H1 (cell line): ENCODE data around the gene DPP10. TPM values are rescaled to one million over a fixed set of nuclear protein-coding genes. Genes with fewer than 3 reads are reported as not detected.

ENCODE experiments used
- CTCF ChIA-PET: fragments of 300-600 bp; sonication (Branson Sonifier 250); formaldehyde crosslinking; loops from one replicate; lab custom pipeline; 2021; ENCODE audit not compliant: partially characterized antibody; lab: Charles Lee
- POLR2A ChIA-PET: fragments of 300-600 bp; sonication (Branson Sonifier 250); formaldehyde crosslinking; loops from one replicate; lab custom pipeline; 2021; ENCODE audit warnings: inconsistent platforms; ENCODE audit not compliant: partially characterized antibody; lab: Charles Lee
- DNase-seq, 2 experiments: peaks; one replicate each; pipeline versions ENCODE4 v3.0.0 to v3.0.0-alpha.2; 2010 to 2022; ENCODE audit warnings: low spot score in 2 of 2, low read depth in 1 of 2, mixed read lengths in 1 of 2
- FAIRE-seq: peaks from 2 replicates; lab custom pipeline; 2011; peaks lifted over from hg19 to GRCh38; lab: Jason Lieb, UNC
- H2AFZ ChIP-seq: 2 replicates; pipeline ENCODE4 v1.8.1; 2012; ENCODE audit warnings: low read length, inconsistent platforms
- H2AK5ac ChIP-seq: 2 replicates; pipeline ENCODE4 v1.6.1; 2013; ENCODE audit warnings: low read depth, low read length
- H2BK120ac ChIP-seq: replicated peaks from 2 replicates; pipeline ENCODE3; 2013; ENCODE audit warnings: low read depth, low read length, inconsistent platforms
- H2BK12ac ChIP-seq: 2 replicates; pipeline ENCODE4 v1.6.1; 2013; ENCODE audit warnings: low read depth, low read length
- H2BK15ac ChIP-seq: 2 replicates; pipeline ENCODE4 v1.6.1; 2013; ENCODE audit warnings: low read length
- H2BK20ac ChIP-seq: 2 replicates; pipeline ENCODE4 v1.6.1; 2013; ENCODE audit warnings: low read length
- H2BK5ac ChIP-seq: 2 replicates; pipeline ENCODE4 v1.6.1; 2013; ENCODE audit warnings: low read depth, low read length
- H3K14ac ChIP-seq: 2 replicates; pipeline ENCODE4 v1.6.1; 2013; ENCODE audit warnings: inconsistent platforms; ENCODE audit not compliant: insufficient read length
- H3K18ac ChIP-seq: 2 replicates; pipeline ENCODE4 v1.6.1; 2013; ENCODE audit warnings: low read length; ENCODE audit errors: extremely low read depth
- H3K23ac ChIP-seq: 2 replicates; pipeline ENCODE4 v1.6.1; 2013; ENCODE audit warnings: inconsistent platforms; ENCODE audit not compliant: insufficient read length
- H3K23me2 ChIP-seq: 2 replicates; pipeline ENCODE4 v1.6.1; 2013; ENCODE audit warnings: low read depth, low read length
- H3K27ac ChIP-seq: 2 replicates; pipeline ENCODE4 v1.6.1; 2011; ENCODE audit warnings: low read depth, low read length, inconsistent platforms
- H3K27me3 ChIP-seq, 4 experiments: replicated peaks in 1 of 4; 1 replicate in 1 of 4; 2 replicates in 3 of 4; pipeline versions ENCODE4 v1.6.1 to v1.8.1; 2011 to 2013; ENCODE audit warnings: low read length in 3 of 4, mild to moderate bottlenecking in 3 of 4, inconsistent platforms in 2 of 4, mixed read lengths in 2 of 4, moderate library complexity in 1 of 4; ENCODE audit not compliant: control insufficient read depth in 3 of 4, insufficient read depth in 3 of 4; ENCODE audit errors: extremely low read depth in 1 of 4
- H3K36me3 ChIP-seq, 4 experiments: 2 replicates each; pipeline versions ENCODE4 v1.6.1 to v1.8.1; 2011 to 2013; ENCODE audit warnings: mild to moderate bottlenecking in 4 of 4, low read length in 3 of 4, moderate library complexity in 2 of 4, control low read depth in 1 of 4, inconsistent platforms in 1 of 4; ENCODE audit not compliant: insufficient read depth in 4 of 4, control insufficient read depth in 2 of 4
- H3K4ac ChIP-seq: replicated peaks from 2 replicates; pipeline ENCODE3; 2013; ENCODE audit warnings: low read length, low read depth, mixed read lengths, inconsistent platforms; ENCODE audit not compliant: insufficient read length
- H3K4me1 ChIP-seq, 4 experiments: replicated peaks in 1 of 4; 1 replicate in 1 of 4; 2 replicates in 3 of 4; pipeline versions ENCODE4 v1.6.1 to v1.8.1; 2011 to 2013; ENCODE audit warnings: low read length in 3 of 4, inconsistent platforms in 2 of 4, mixed read lengths in 1 of 4; ENCODE audit not compliant: insufficient read depth in 4 of 4, control insufficient read depth in 3 of 4
- H3K4me2 ChIP-seq, 2 experiments: 2 replicates each; pipeline versions ENCODE4 v1.6.1 to v1.8.1; 2011 to 2013; ENCODE audit warnings: low read depth in 2 of 2, low read length in 2 of 2, control low read depth in 1 of 2, inconsistent platforms in 1 of 2, mild to moderate bottlenecking in 1 of 2; ENCODE audit not compliant: insufficient read depth in 1 of 2
- H3K4me3 ChIP-seq, 4 experiments: fragments of 200-600, 300-600 bp in 1 of 4; sonication (generic), shearing (Covaris generic), sonication (Bioruptor Twin) in 1 of 4; 2 replicates each; pipeline versions ENCODE4 v1.5.1 to v1.8.1; 2011 to 2016; ENCODE audit warnings: low read length in 4 of 4, low read depth in 3 of 4, control low read depth in 2 of 4, inconsistent platforms in 2 of 4, mild to moderate bottlenecking in 2 of 4, mixed read lengths in 1 of 4, moderate library complexity in 1 of 4; ENCODE audit not compliant: insufficient read depth in 2 of 4; ENCODE audit errors: extremely low read depth in 1 of 4
- H3K56ac ChIP-seq: replicated peaks from 2 replicates; pipeline ENCODE3; 2013; ENCODE audit warnings: low read depth, mild to moderate bottlenecking, mixed read lengths, low read length, inconsistent platforms; ENCODE audit not compliant: insufficient read length
- H3K79me1 ChIP-seq: 2 replicates; pipeline ENCODE4 v1.6.1; 2013; ENCODE audit warnings: low read depth, low read length, control low read depth
- H3K79me2 ChIP-seq, 2 experiments: 2 replicates each; pipeline versions ENCODE4 v1.6.1 to v1.8.1; 2012 to 2013; ENCODE audit warnings: low read length in 2 of 2, mild to moderate bottlenecking in 2 of 2, inconsistent platforms in 1 of 2; ENCODE audit not compliant: insufficient read depth in 2 of 2, control insufficient read depth in 1 of 2
- H3K9ac ChIP-seq, 4 experiments: replicated peaks in 1 of 4; 1 replicate in 1 of 4; 2 replicates in 3 of 4; pipeline versions ENCODE4 v1.6.1 to v1.8.1; 2011 to 2013; ENCODE audit warnings: low read depth in 3 of 4, low read length in 3 of 4, control low read depth in 2 of 4, mild to moderate bottlenecking in 2 of 4, moderate library complexity in 2 of 4, inconsistent platforms in 1 of 4; ENCODE audit errors: extremely low read depth in 1 of 4
- H3K9me3 ChIP-seq, 2 experiments: 2 replicates each; pipeline versions ENCODE4 v1.6.1 to v1.8.1; 2012 to 2013; ENCODE audit warnings: mild to moderate bottlenecking in 2 of 2, moderate library complexity in 2 of 2, control low read depth in 1 of 2, inconsistent platforms in 1 of 2, low read depth in 1 of 2, low read length in 1 of 2, mixed read lengths in 1 of 2; ENCODE audit not compliant: insufficient read depth in 2 of 2
- H4K20me1 ChIP-seq, 2 experiments: replicated peaks in 1 of 2; 2 replicates each; pipeline versions ENCODE3 to v1.8.1; 2011 to 2013; ENCODE audit warnings: inconsistent platforms in 2 of 2, low read length in 2 of 2, mild to moderate bottlenecking in 1 of 2; ENCODE audit not compliant: insufficient read depth in 2 of 2, control insufficient read depth in 1 of 2
- H4K5ac ChIP-seq: 2 replicates; pipeline ENCODE4 v1.6.1; 2013; ENCODE audit warnings: low read length, low read depth, mixed read lengths, inconsistent platforms; ENCODE audit not compliant: insufficient read length
- H4K8ac ChIP-seq: 2 replicates; pipeline ENCODE4 v1.8.0; 2013; ENCODE audit warnings: mild to moderate bottlenecking, moderate library complexity, low read length, inconsistent platforms; ENCODE audit not compliant: insufficient read depth; ENCODE audit errors: extremely low read depth
- H4K91ac ChIP-seq: replicated peaks from 2 replicates; pipeline ENCODE3; 2013; ENCODE audit warnings: low read length, mixed read lengths, inconsistent platforms; ENCODE audit not compliant: insufficient read length
- BACH1 ChIP-seq: IDR thresholded peaks from 2 replicates; pipeline ENCODE4 v1.6.1; 2012; ENCODE audit warnings: low read length, improper control_type of control experiment
- CBX8 ChIP-seq: fragments of 300-800, 300-1000 bp; sonication (generic); IDR thresholded peaks from 2 replicates; pipeline ENCODE4 v1.7.1; 2016; ENCODE audit warnings: low read depth, low read length, borderline replicate concordance
- CEBPB ChIP-seq: IDR thresholded peaks from 2 replicates; pipeline ENCODE4 v1.6.1; 2012; ENCODE audit warnings: low read depth, low read length
- CHD1 ChIP-seq: IDR thresholded peaks from 2 replicates; pipeline ENCODE4 v1.6.1; 2012; ENCODE audit warnings: low read depth, low read length, improper control_type of control experiment
- GTF2F1 ChIP-seq: IDR thresholded peaks from 2 replicates; pipeline ENCODE4 v1.6.1; 2012; ENCODE audit warnings: low read depth, low read length, improper control_type of control experiment, borderline replicate concordance
- JUND ChIP-seq: IDR thresholded peaks from 2 replicates; pipeline ENCODE4 v1.6.1; 2011; ENCODE audit warnings: mild to moderate bottlenecking, improper control_type of control experiment, low read length
- PHF8 ChIP-seq: fragments of 200-600 bp; sonication (generic); conservative IDR thresholded peaks from 2 replicates; pipeline ENCODE4 v1.7.1; 2012; ENCODE audit warnings: low read depth, mild to moderate bottlenecking, inconsistent platforms, low read length, moderate library complexity
- SIRT6 ChIP-seq: IDR thresholded peaks from one replicate; pipeline ENCODE4 v1.7.1; 2012; ENCODE audit warnings: low read length, inconsistent platforms
- SUZ12 ChIP-seq: fragments of 200-600 bp; sonication (generic); IDR thresholded peaks from 2 replicates; pipeline ENCODE4 v1.6.1; 2012; ENCODE audit warnings: mild to moderate bottlenecking, inconsistent platforms, low read length, moderate library complexity, mixed read lengths
- YY1 ChIP-seq: IDR thresholded peaks from 2 replicates; pipeline ENCODE4 v1.6.1; 2011; ENCODE audit warnings: low read depth, mild to moderate bottlenecking, low read length
- WGBS, 2 experiments: shearing (Covaris generic) in 1 of 2; methylation state at CpG; one replicate each; pipeline versions ENCODE4 v1.1.6 to v1.1.7; 2013 to 2015; ENCODE audit warnings: low lambda C conversion rate in 2 of 2, mixed read lengths in 2 of 2, inconsistent platforms in 1 of 2, low coverage in 1 of 2, missing lambda C conversion rate in 1 of 2; ENCODE audit not compliant: insufficient replicate concordance in 2 of 2, insufficient coverage in 1 of 2, insufficient read length in 1 of 2; ENCODE audit errors: extremely low coverage in 1 of 2, missing lambda C conversion rate in 1 of 2; 5-methylcytosine and 5-hydroxymethylcytosine counted together
- polyA plus RNA-seq, 7 experiments: library from polyadenylated mRNA; depleted of rRNA in 3 of 7; stranded (reverse) in 5 of 7; unstranded in 2 of 7; fragments of >200 nt in 5 of 7; fragments of 200-250 nt in 2 of 7; gene quantifications; 1 replicate in 5 of 7; 2 replicates in 1 of 7; 4 replicates in 1 of 7; pipeline versions ENCODE4 v1.2.1 to v1.2.3, GENCODE V29; 2011 to 2013; ENCODE audit warnings: missing spikeins in 2 of 7, mixed read lengths in 2 of 7
- total RNA-seq: library from RNA; stranded (reverse); fragmentation: NEBNext Ultra II Directional; extraction: Animal tissue kit (Norgen Biotek cat#: 25700); gene quantifications from 2 replicates; pipeline ENCODE4 v1.2.1, GENCODE V29; 2021
- TF ChIP-seq, protein P1 (sequence below): IDR thresholded peaks from 2 replicates; pipeline ENCODE4 v1.6.1; 2011; ENCODE audit warnings: low read depth, mild to moderate bottlenecking, low read length; ENCODE audit not compliant: insufficient read depth
- TF ChIP-seq, protein P2 (sequence below): IDR thresholded peaks from 2 replicates; pipeline ENCODE4 v1.6.1; 2011; ENCODE audit warnings: low read length, improper control_type of control experiment
- TF ChIP-seq, protein P3 (sequence below): IDR thresholded peaks from 2 replicates; pipeline ENCODE4 v1.6.1; 2012; ENCODE audit warnings: inconsistent platforms

The DPP10 gene
- total and polyA plus RNA-seq, 2 of the 8 experiments (the other 6 are each of a cell fraction or from before 2014, with no cell fraction given): 3.3 to 7.2 TPM

DNA sequence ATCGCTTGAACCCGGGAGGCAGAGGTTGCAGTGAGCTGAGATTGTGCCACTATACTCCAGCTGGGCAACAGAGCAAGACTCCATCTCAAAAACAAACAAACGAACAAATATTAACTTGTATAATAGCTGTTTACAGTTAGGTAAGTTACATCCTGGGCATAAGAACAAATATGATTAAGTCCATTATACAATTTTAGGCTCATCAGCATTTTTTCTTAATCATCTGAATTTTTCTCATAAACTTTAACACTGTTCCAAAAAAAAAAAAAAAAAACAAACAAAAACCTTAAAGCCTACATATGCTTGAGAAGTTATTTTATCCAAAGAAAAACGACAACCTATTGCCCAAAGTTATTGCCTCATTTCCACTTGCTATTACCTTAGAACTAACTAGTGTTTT, 1042.5 kb downstream of the DPP10 start:
- Histone ChIP-seq H4K5ac (no peak overlapping the region), H2AFZ (no peak overlapping the region), H4K20me1 (no peaks in the 10 kb centered on the region), H3K4me2 (no peak overlapping the region), H2BK20ac (no peak overlapping the region), H2BK12ac (no peak overlapping the region), H3K18ac (no peak overlapping the region), H3K79me2 (no peaks in the 10 kb centered on the region), H3K4me1 (peaks cover 0 to 5% (median 0%) of the 10 kb centered on the region in 4 experiments; a peak in 1 of 7 replicates), H3K23ac (no peak overlapping the region), H3K4ac (no peak overlapping the region), H3K27ac (no peak overlapping the region), H2BK5ac (no peak overlapping the region), H3K79me1 (no peaks in the 10 kb centered on the region), H3K56ac (no peak overlapping the region), H3K36me3 (no peaks in the 10 kb centered on the region), H4K91ac (no peak overlapping the region), H3K23me2 (no peaks in the 10 kb centered on the region), H2AK5ac (no peak overlapping the region), H2BK120ac (no peak overlapping the region), H3K9me3 (no peaks in the 10 kb centered on the region), H3K14ac (no peak overlapping the region), H4K8ac (no peak overlapping the region), H2BK15ac (no peak overlapping the region), H3K27me3 (no peaks in the 10 kb centered on the region), H3K9ac (no peak overlapping the region), H3K4me3 (no peak overlapping the region)
- FAIRE-seq (no peak), DNase-seq (no peak)
- ChIA-PET CTCF (no interaction called here), POLR2A (no interaction called here)
- 80% methylated on average over 4 of the region's 4 CpGs; no CpG with 5 or more reads in 1 of the 2 experiments for WGBS, 2 experiments
- no peak for TF ChIP-seq YY1
- TF ChIP-seq, protein P1, sequence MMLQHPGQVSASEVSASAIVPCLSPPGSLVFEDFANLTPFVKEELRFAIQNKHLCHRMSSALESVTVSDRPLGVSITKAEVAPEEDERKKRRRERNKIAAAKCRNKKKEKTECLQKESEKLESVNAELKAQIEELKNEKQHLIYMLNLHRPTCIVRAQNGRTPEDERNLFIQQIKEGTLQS: no peak
- TF ChIP-seq GTF2F1: no peak
- no peak for TF ChIP-seq CHD1
- TF ChIP-seq PHF8: no peak
- TF ChIP-seq, protein P2, sequence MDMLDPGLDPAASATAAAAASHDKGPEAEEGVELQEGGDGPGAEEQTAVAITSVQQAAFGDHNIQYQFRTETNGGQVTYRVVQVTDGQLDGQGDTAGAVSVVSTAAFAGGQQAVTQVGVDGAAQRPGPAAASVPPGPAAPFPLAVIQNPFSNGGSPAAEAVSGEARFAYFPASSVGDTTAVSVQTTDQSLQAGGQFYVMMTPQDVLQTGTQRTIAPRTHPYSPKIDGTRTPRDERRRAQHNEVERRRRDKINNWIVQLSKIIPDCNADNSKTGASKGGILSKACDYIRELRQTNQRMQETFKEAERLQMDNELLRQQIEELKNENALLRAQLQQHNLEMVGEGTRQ: no peak
- TF ChIP-seq CBX8: no peak
- TF ChIP-seq SUZ12: no peak
- no peak for TF ChIP-seq SIRT6
- TF ChIP-seq CEBPB: no peak
- TF ChIP-seq JUND: no peak
- TF ChIP-seq BACH1: no peak
- TF ChIP-seq, protein P3, sequence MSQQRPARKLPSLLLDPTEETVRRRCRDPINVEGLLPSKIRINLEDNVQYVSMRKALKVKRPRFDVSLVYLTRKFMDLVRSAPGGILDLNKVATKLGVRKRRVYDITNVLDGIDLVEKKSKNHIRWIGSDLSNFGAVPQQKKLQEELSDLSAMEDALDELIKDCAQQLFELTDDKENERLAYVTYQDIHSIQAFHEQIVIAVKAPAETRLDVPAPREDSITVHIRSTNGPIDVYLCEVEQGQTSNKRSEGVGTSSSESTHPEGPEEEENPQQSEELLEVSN: no peak
